OCI-LY1 (cell line): Measurements from ENCODE around the gene ARHGEF18.

ENCODE experiments used
- H2AFZ ChIP-seq: fragments of 200-600 bp; sonication (generic), shearing (Covaris generic); 2 replicates; pipeline ENCODE4 v1.6.0; 2014; ENCODE audit warnings: antibody characterized with exemption, mild to moderate bottlenecking, low read length
- H3F3A ChIP-seq: fragments of 200-600 bp; sonication (generic), shearing (Covaris generic); 2 replicates; pipeline ENCODE4 v1.6.0; 2014; ENCODE audit warnings: mild to moderate bottlenecking, antibody characterized with exemption, low read length, moderate library complexity; ENCODE audit not compliant: insufficient read depth
- H3K27ac ChIP-seq: fragments of 200-600 bp; sonication (generic); 2 replicates; pipeline ENCODE4 v1.5.1; 2014; ENCODE audit warnings: low read length, mixed run types, mild to moderate bottlenecking, low read depth; ENCODE audit not compliant: poor library complexity, severe bottlenecking
- H3K27me3 ChIP-seq: fragments of 200-600 bp; sonication (generic); 2 replicates; pipeline ENCODE4 v1.6.0; 2014; ENCODE audit warnings: antibody characterized with exemption, mild to moderate bottlenecking, low read length, moderate library complexity; ENCODE audit not compliant: insufficient read depth
- H3K36me3 ChIP-seq: fragments of 200-600 bp; sonication (generic); 2 replicates; pipeline ENCODE4 v1.6.1; 2014; ENCODE audit warnings: mild to moderate bottlenecking, antibody characterized with exemption, low read length, moderate library complexity, mixed read lengths; ENCODE audit not compliant: insufficient read depth
- H3K4me1 ChIP-seq: fragments of 200-600 bp; sonication (generic); 2 replicates; pipeline ENCODE4 v1.5.1; 2014; ENCODE audit warnings: mild to moderate bottlenecking, low read length, moderate library complexity; ENCODE audit not compliant: insufficient read depth, severe bottlenecking
- H3K4me2 ChIP-seq: fragments of 200-600 bp; sonication (generic), shearing (Covaris generic); 2 replicates; pipeline ENCODE4 v1.6.1; 2014; ENCODE audit warnings: low read length
- H3K4me3 ChIP-seq: fragments of 200-600 bp; sonication (generic); 2 replicates; pipeline ENCODE4 v1.5.1; 2014; ENCODE audit warnings: low read length, low read depth, mild to moderate bottlenecking, mixed read lengths; ENCODE audit not compliant: poor library complexity, severe bottlenecking
- H3K79me2 ChIP-seq: fragments of 200-600 bp; shearing (Covaris generic); 2 replicates; pipeline ENCODE4 v1.6.1; 2016; ENCODE audit warnings: mixed run types, low read length, mixed read lengths; ENCODE audit not compliant: insufficient read depth
- H3K9ac ChIP-seq: fragments of 200-600 bp; sonication (generic), shearing (Covaris generic); 2 replicates; pipeline ENCODE4 v1.6.1; 2014; ENCODE audit warnings: mild to moderate bottlenecking, low read length, mixed read lengths
- H3K9me2 ChIP-seq: fragments of 200-600 bp; sonication (generic), shearing (Covaris generic); 2 replicates; pipeline ENCODE4 v1.6.1; 2014; ENCODE audit warnings: low read depth, mild to moderate bottlenecking, low read length, mixed read lengths
- H3K9me3 ChIP-seq: fragments of 200-600 bp; shearing (Covaris generic); 2 replicates; pipeline ENCODE4 v1.6.1; 2014; ENCODE audit warnings: low read length, mixed read lengths
- H4K20me1 ChIP-seq: fragments of 200-600 bp; sonication (generic), shearing (Covaris generic); 2 replicates; pipeline ENCODE4 v1.6.0; 2016; ENCODE audit warnings: mild to moderate bottlenecking, low read length; ENCODE audit not compliant: insufficient read depth
- CTCF ChIP-seq: fragments of 200-600 bp; sonication (generic), shearing (Covaris generic); IDR thresholded peaks from 2 replicates; pipeline ENCODE4 v1.5.1; 2017; ENCODE audit warnings: mild to moderate bottlenecking, antibody characterized with exemption, low read length, moderate library complexity, mixed read lengths
- EZH2 ChIP-seq: fragments of 200-600 bp; sonication (generic), shearing (Covaris generic); IDR thresholded peaks from 2 replicates; pipeline ENCODE4 v1.8.0; 2017; ENCODE audit warnings: borderline replicate concordance, mixed run types, mild to moderate bottlenecking, antibody characterized with exemption, low read length, moderate library complexity, mixed read lengths

Gene ARHGEF18

DNA sequence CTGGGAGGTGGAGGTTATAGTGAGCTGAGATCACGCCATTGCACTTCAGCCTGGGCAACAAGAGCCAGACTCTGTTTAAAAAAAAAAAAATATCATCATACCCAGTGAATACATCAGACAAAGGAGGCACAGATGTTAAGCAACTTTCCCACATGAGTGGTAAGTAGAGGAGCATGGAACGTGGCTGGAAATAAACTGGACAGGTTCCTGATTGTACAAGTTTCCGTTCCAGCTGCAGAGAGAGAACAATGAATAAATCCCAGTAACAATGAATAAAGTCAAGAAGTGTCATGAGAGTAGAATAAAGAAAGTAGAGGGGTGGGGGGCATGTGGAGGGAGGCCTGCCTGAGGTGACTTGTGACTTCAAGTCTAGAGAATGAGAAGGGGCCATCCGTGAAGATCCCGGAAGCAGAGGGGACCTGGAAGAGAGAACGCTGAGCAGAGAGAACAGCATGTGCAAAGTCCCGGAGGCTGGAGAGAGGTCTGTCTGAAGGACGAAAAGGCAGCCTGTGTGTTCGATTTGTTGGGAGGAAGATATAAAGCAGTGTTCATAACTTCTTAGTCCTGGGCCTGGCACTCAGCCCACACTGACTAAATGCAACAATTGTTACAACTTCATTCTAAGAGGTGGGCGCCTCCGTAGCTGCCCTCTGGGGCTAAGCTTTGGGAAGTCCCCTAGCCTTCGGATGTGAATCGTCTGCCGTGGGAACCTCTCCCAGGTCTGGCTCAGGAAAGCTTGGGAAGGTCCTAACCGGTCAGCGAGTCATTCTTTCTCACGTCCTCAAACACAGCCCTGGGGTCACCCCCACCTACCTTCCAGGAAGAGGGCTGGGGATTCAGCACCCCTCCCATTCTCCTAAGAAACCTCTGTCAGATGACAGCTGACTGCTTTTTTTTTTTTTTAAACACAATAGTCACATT lies 15.3 kb upstream of the ARHGEF18 start:
- no peaks in the 10 kb centered on the region for H3K27me3 ChIP-seq
- no peak overlapping the region for H3K4me2 ChIP-seq
- peak overlapping the region; percentile 61 for H3K27ac ChIP-seq
- H3K9me3 ChIP-seq, result no peaks in the 10 kb centered on the region
- H4K20me1 ChIP-seq, result no peaks in the 10 kb centered on the region
- no peak for TF ChIP-seq CTCF
- no peak for TF ChIP-seq EZH2
- H3K4me1 ChIP-seq, result peaks cover 39% of the 10 kb centered on the region
- H2AFZ ChIP-seq, result no peak overlapping the region
- H3K9me2 ChIP-seq, result no peaks in the 10 kb centered on the region
- H3K4me3 ChIP-seq, result no peak overlapping the region
- H3K9ac ChIP-seq, result no peak overlapping the region
- no peaks in the 10 kb centered on the region for H3K36me3 ChIP-seq
- H3K79me2 ChIP-seq, result no peaks in the 10 kb centered on the region
- 0 out of 2 replicates have a peak, but pooled peaks cover 5% of the 10 kb centered on the region for H3F3A ChIP-seq

- Histone ChIP-seq H3K79me2 (no peaks in the 10 kb centered on the region), H3K36me3 (no peaks in the 10 kb centered on the region), H3K27me3 (no peaks in the 10 kb centered on the region), H3K9ac (peak overlapping the region; percentile 39; the same call in 1 of the 2 replicates), H3K9me2 (no peaks in the 10 kb centered on the region), H3K27ac (peak overlapping the region; percentile 95), H3K4me2 (peak overlapping the region; percentile 58), H2AFZ (no peak overlapping the region), H4K20me1 (no peaks in the 10 kb centered on the region), H3K4me3 (no peak overlapping the region), H3K9me3 (no peaks in the 10 kb centered on the region), H3K4me1 (peaks cover 61% of the 10 kb centered on the region), H3F3A (0 out of 2 replicates have a peak, but pooled peaks cover 5% of the 10 kb centered on the region)
- TF ChIP-seq CTCF, result no peak
- no peak for TF ChIP-seq EZH2
Measured at GRCh38 chr19:7336321-7336973, 12.3 kb upstream of the ARHGEF18 start.

DNA sequence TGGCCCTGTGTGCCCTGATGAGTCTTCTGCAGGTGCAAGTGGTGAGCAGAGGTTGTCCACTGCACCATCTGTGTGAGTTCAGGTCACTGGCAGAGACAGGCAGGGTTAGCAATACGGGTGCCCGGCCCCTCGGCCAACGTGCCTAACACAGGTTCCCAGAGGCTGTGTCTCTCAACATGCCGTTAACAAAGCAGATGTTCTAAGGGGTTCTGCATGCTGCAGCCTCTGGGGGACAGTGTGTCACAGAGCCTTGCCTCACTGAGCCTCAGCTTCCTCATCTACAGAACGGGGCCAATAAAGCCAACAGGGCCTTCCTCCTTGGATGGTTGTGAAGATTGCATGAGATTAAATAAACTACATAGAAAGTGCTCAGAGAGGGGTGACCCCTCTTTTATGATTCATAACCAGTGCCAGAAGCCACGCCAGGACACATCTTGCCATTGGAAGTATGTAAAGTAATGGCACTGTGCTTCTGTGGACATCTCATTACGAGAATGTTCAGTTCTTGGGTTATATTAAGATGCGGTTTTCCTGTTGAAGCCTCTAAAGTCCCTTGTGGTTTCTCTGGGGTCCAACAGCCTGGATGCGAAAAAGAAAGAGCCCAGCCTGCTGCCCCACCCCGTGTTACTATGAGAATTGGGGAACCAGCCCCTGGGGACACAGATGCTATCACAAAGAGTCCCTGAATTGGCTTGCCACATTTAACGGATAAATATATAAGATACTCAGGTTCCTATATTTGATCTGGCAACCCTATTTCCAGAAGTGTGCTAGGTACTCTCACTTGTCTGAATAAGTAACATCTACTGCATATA lies 11.2 kb upstream of the ARHGEF18 start:
- H3K27me3 ChIP-seq, result no peaks in the 10 kb centered on the region
- peak overlapping the region; percentile 58 for H3K4me2 ChIP-seq
- H3K36me3 ChIP-seq, result no peaks in the 10 kb centered on the region
- no peak overlapping the region for H2AFZ ChIP-seq
- H3K9me3 ChIP-seq, result no peaks in the 10 kb centered on the region
- H3K9ac ChIP-seq, result peak overlapping the region; percentile 39; the same call in 1 of the 2 replicates
- 0 out of 2 replicates have a peak, but pooled peaks cover 5% of the 10 kb centered on the region for H3F3A ChIP-seq
- peak; percentile 39; the same call in 1 of the 2 replicates for TF ChIP-seq CTCF
- TF ChIP-seq EZH2, result no peak
- H3K4me1 ChIP-seq, result peaks cover 61% of the 10 kb centered on the region
- no peaks in the 10 kb centered on the region for H3K79me2 ChIP-seq
- no peaks in the 10 kb centered on the region for H3K9me2 ChIP-seq
- peak overlapping the region; percentile 95 for H3K27ac ChIP-seq
- H4K20me1 ChIP-seq, result no peaks in the 10 kb centered on the region
- H3K4me3 ChIP-seq, result peak overlapping the region; percentile 14
